Activated T-cell treated with anti-CD3 and anti-CD28 coated beads for 48 hours (primary cell): ENCODE results near the gene ATP12A.

Experiments
- DNase-seq: peaks from one replicate; pipeline ENCODE4 v3.0.0-alpha.2; 2020; ENCODE audit warnings: low read depth

The ATP12A gene

DNA sequence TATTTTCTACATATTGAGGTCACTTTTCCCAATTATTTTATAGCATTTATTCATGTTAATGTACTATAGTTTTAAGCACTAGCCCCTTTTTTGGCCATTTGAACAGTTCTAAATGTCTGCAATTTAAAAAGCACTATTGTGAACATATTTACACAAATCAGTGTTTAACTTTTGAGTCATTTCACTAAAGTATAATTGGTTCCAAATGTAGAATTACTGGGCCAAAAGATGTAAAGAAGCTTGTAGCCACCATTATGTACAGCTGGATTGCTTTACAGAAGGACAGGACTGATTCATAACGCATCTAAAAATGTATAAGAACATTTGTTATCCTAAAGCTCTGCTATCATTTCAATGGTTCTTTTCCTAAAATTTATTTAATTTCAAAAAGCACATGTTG is 16.6 kb upstream of the ATP12A start:
- DNase-seq, result no peak

GRCh38 chr13:24664726-24665409 is 15.3 kb upstream of the ATP12A start:
- no peak for DNase-seq

GRCh38 chr13:24668511-24668910 is 11.7 kb upstream of the ATP12A start:
- no peak for DNase-seq

DNA sequence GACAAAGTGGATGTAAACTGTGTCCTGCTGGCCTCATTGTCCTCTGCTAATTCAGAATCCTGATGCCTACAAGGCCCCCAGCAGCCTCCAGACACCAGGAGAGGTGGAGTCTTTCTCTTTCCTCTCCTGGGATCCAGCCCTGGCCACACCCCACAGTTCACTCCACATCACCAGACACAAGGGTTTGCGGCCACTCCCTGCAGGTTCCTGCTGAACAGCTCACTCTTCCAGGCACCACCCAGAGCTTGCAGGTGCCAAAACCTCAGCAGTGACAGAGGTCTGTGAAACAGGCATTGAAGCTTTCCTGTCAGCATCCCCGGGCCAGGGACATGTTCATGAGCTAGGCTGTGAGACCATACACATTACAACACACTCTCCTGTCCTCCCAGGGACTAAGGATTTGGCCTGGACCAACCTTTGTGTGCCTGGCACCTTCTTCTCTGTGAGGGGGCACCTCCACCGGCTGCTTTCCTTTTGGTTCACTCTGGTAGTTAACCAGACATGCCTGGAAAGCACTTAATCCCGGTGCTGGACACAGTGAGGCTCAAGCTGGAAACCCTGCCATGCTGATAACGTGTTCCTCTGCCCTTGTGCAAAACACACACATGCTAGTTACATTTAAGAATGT is 11.1 kb upstream of the ATP12A start:
- no peak for DNase-seq

DNA sequence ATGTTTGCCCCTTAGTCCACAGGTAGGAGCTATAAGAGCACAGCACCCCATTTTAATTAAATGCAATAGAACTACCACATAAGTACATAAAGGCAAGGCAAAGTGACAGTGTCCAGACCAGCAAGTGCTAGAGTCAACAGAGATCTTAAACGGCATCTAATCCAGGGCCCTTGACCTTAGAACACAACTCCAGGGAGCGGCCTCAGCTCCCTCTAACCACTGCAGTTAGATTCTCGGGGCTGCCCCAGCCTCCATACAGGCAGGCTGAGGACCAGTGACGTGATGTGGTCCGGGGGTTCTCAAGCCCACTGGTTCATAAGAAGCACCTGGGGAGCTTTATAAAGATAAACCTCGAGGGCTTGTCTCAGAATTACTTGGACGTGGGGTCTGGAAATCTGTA is 10.0 kb upstream of the ATP12A start:
- DNase-seq, result no peak

- DNase-seq, result no peak
These were observed 9.2 kb upstream of the ATP12A start for GRCh38 chr13:24670961-24671381.

- no peak for DNase-seq
These were observed 8.7 kb upstream of the ATP12A start for GRCh38 chr13:24671386-24672113.

- no peak for DNase-seq
These were observed 7.8 kb upstream of the ATP12A start for GRCh38 chr13:24672141-24673132.

DNA sequence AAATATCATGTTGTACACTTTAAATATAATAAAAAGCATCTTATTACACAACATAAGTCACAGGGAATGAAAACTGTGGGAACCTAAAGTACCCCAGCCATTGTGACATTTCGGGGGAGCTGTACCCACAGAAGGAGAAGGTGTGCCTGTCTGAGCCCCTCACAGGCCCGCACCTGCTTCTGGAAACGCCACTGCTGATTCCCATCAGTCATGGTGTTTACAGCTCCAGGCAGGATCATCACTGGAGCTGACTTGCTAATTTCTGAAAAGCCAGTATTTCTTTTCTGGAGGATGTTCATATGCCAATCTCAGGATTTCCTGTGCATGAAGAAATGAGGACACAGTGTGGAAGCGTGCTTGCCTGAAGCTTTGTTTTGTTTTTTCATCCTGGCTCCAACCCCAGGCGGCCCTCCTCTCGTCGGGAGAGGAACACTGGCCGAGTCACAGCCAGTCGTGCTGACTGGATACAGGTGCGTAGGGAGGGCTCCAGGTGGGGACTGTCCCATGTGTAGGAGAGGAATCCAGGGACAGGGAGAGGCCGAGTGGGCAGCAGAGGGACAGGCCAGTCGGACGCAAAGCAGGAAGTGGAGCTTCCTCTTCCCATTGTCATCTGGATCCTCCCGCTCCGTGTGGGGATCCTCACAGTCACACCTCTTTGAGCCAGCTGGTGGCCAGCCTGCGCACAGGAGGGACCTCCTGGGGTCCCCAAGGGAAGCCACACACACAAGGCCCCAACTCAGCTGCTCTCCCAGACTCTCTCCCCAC is 4.2 kb upstream of the ATP12A start:
- no peak for DNase-seq

DNA sequence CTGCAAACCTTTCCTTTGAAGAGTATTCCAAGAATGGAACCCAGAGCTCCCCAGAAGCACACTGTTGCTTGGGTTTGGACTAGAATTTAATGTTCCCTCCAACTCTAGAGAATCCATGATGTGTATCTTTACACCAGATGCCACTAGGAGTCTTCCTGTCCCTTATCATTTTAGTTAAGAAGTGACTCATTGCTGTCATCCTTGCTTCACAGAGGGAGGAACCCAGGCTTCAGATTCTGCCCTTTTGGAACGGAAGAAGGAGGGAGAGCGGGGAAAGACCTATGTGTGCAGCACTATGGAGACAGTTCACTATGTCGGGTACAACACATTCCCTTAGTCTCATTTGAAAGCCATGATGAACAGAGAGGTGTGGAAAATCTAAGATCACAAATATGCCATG is 2.1 kb upstream of the ATP12A start:
- no peak for DNase-seq

DNA sequence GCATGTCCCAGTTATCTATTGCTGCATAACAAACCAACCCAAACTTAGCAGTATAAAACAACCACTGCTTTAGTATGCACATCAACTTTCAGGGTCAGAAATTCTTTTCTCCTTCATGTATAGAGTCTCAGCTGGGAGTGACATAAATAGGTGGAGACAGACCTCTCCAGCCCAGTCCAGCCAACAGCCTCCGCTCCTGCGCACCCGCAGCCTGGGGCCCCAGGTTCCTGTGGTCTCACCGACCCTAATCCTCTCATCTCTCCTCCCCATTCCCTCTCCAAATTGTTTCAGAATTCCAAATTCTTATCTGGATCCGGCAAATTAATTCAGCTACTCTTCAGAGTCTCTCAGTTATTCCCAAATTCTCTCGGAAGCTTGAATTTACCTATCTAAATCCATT is 522 bp upstream of the ATP12A start:
- no peak for DNase-seq

DNA sequence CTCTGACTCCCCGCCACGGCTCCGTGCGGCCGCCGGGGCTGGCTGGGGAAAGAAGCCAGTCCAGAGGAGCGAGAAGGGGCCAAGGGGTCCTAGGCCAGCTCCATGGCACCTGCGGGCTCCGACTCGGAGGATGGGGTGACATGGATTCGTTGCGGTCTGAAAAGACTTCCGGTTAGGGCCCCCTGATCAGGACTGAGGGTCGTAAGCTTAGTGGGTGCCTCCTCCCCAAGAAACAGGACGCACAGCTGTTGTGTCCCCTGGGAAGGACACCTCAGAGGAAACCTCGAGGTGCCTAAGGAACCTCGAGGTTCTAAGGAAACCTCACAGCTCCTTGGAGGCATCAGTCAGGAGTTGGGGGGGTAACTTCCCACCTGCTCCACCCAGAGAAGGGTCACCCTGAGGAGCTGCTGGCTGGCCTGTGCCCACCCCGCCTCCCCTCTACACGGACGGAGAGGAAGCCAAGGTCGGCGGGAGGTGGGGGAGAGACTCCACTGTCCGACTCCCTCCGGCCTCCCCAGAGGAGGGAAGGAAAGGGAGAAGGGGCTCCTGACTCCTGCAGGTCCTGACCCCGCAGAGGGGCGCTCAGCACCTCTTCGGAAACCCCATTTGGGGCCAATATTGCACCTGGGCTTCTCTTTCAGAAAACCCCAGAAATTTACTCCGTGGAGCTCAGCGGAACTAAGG is 855 bp downstream of the ATP12A start:
- no peak for DNase-seq

GRCh38 chr13:24681930-24682329 is 1.7 kb downstream of the ATP12A start:
- DNase-seq, result no peak

- DNase-seq, result no peak
These were observed 2.1 kb downstream of the ATP12A start for GRCh38 chr13:24682353-24682752.

DNA sequence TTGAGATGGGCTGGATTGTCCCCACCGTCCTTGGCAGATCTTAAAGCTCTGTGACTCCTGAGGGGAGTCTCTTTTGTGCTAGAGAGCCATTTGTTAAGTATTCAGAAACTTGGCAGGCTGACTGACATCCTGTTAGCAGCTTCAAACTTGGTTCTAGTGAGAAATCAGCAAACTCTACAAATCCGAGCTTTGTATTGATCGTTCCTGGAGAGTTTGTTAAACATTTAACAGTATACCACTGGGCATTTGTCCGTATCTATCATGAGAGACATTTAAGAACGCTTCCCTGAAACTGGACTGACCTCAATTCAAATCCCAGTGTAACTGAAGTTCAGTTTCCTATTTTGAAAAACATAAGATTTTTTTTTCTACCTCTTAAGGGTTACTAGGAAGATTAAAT is 3.1 kb downstream of the ATP12A start:
- no peak for DNase-seq

DNA sequence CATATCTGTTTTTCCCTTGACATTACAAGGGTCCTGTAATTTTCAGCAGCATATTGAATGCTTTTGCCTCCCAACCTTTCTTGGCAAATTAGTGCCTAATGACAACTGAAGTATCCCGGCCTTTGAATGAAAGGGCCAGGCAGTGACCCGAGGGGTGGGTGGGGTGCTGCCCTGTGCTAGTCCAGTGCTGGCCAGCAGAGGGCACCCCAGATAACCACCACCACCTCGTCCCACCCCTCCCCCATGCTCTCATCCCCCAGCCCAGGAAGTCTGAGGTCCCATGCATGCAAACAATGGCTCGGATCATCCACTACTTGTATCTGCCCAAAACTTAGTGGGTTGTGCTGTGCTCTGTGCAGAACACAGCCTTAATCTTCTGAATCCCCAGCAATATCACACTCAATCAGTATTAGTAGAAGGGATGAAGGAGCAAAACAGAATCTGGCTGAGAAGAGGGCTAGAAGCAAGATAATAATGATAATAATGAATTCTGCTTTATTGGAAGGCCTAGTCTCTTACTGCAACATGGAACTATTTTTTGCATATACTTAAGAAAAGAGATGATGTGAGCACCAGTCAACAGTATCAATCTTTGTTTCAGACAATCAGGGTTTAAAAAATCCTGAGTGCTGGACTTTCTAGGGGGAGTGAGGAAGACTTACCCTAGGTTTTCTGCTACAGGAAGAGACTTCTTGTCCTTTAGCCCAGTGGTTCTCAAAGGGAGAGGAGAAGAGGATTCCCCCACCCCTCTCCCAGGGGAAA is 3.8 kb downstream of the ATP12A start:
- DNase-seq, result peak; percentile 54

DNA sequence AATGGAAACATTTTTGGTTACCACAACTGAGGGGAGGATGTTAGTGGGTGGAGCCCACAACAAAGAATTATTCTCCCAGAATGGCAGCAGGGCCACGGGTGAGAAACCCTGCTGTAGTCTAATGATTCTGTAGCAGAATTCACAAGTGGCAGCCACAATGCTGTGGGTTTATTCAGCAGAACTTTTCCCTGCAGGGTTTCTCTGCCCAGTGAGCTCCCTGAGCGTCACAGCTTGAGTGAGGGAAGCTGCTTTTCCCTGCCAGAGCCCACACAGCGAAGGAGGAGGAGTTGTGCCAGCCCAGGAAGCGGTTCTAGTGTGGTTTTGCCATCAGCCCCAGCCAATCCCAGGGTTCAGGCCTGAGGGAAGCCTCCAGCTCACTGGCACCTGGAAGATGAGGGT is 4.4 kb downstream of the ATP12A start:
- DNase-seq, result no peak

DNA sequence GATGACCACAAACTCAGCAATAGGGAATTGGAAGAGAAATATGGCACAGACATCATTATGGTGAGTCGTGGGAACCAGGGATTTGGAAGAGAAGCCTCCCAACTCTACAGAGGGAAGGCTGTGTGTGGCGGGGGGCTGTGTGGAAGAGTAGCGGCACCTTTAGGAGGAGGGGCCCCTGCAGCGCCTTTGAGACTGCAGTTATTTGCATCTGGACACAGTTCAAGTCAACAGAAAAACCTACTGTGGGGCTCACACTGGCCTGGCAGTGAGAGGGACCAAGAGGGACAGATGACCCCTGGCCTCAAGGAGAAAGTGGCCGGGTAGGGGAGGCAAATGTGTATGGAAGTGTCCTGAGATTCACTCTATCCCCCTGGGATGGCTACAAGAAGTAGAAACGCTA is 5.1 kb downstream of the ATP12A start:
- DNase-seq, result no peak

DNA sequence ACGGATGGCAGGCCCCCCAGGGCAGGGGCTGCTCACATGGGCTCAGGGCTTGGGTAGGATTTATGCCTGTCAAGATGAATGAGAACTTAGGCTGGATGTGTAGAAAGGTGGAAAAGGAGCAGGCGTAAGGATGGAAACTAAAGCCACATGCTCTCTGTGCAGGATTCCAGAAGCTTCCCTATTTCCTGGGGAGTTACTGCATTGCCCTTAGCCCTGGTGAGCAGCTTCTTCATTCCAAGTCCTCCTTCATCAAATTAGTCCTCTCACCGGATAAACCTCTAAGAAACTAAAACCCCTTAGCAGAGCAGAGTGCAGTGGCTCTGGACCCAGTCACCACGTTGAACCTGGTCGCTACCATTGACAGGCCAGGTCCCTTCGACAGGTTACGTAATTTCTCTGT is 7.4 kb downstream of the ATP12A start:
- no peak for DNase-seq

DNA sequence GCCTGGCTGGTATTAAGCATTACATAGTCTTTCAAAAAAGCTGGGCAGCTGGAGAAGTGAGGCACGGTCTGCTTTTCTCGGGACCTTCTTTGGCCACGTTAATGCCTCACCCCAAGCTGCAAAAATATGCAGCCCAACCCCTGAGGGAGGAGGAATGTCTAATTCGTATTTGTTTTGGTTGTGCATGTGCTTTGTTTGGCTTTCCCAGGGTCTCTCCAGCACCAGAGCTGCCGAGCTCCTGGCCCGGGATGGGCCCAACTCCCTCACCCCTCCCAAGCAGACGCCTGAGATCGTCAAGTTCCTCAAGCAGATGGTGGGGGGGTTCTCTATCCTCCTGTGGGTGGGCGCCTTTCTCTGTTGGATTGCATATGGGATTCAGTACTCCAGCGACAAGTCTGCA is 7.9 kb downstream of the ATP12A start:
- DNase-seq, result no peak
